Ishikawa (cell line): Measurements from ENCODE around the gene SSTR4.

Experiments
- EP300 ChIP-seq: IDR thresholded peaks from 2 replicates; pipeline ENCODE4 v1.6.1; 2012; ENCODE audit warnings: borderline replicate concordance
- TF ChIP-seq, protein P1 (sequence below): IDR thresholded peaks from 2 replicates; pipeline ENCODE4 v1.6.1; 2012; ENCODE audit warnings: low read depth, mild to moderate bottlenecking
- TF ChIP-seq, protein P2 (sequence below): IDR thresholded peaks from 2 replicates; pipeline ENCODE4 v1.6.1; 2012

DNA sequence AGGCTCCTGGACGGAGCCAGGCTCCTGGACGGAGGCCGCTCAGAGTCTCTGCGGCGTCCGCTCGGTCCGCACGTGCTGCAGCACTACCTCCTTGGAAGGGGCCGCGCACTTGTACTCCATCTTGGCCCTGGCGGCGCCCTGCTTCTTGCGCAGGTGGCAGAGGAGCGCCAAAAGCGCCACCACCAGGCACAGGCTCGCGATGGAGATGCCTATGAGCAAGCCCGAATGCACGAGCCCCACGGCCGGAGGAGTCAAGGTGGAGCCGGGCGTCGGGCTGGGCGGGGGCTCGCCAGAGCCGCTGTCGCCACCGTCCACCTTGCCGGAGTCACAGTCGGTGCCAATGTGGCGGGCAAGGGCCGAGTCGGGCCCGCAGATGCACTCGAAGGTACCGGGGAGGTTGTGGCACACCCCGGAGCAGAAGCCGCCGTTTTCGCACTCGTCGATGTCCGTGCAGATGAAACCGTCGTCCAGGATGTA is 12.7 kb downstream of the SSTR4 start:
- TF ChIP-seq, protein P1, sequence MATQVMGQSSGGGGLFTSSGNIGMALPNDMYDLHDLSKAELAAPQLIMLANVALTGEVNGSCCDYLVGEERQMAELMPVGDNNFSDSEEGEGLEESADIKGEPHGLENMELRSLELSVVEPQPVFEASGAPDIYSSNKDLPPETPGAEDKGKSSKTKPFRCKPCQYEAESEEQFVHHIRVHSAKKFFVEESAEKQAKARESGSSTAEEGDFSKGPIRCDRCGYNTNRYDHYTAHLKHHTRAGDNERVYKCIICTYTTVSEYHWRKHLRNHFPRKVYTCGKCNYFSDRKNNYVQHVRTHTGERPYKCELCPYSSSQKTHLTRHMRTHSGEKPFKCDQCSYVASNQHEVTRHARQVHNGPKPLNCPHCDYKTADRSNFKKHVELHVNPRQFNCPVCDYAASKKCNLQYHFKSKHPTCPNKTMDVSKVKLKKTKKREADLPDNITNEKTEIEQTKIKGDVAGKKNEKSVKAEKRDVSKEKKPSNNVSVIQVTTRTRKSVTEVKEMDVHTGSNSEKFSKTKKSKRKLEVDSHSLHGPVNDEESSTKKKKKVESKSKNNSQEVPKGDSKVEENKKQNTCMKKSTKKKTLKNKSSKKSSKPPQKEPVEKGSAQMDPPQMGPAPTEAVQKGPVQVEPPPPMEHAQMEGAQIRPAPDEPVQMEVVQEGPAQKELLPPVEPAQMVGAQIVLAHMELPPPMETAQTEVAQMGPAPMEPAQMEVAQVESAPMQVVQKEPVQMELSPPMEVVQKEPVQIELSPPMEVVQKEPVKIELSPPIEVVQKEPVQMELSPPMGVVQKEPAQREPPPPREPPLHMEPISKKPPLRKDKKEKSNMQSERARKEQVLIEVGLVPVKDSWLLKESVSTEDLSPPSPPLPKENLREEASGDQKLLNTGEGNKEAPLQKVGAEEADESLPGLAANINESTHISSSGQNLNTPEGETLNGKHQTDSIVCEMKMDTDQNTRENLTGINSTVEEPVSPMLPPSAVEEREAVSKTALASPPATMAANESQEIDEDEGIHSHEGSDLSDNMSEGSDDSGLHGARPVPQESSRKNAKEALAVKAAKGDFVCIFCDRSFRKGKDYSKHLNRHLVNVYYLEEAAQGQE, result no peak
- TF ChIP-seq EP300, result no peak
- TF ChIP-seq, protein P2, sequence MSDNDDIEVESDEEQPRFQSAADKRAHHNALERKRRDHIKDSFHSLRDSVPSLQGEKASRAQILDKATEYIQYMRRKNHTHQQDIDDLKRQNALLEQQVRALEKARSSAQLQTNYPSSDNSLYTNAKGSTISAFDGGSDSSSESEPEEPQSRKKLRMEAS, result no peak
